Keratinocyte (primary cell): ENCODE measurements around the gene ZNF396. TPM values are rescaled to one million over a fixed set of nuclear protein-coding genes. Genes with fewer than 3 reads are reported as not detected.

Source experiments
- DNase-seq: peaks from one replicate; pipeline ENCODE4 v3.0.0-alpha.2; 2011; ENCODE audit warnings: low read depth, missing footprints, low spot score
- FAIRE-seq: peaks from 2 replicates; lab custom pipeline; 2011; peaks lifted over from hg19 to GRCh38; lab: Jason Lieb, UNC
- H2AFZ ChIP-seq: 2 replicates; pipeline ENCODE4 v1.6.0; 2012; ENCODE audit warnings: low read length, control low read depth, inconsistent platforms; ENCODE audit not compliant: control insufficient read depth
- H3K27ac ChIP-seq: 2 replicates; pipeline ENCODE4 v1.5.1; 2011; ENCODE audit warnings: low read length; ENCODE audit not compliant: control insufficient read depth, insufficient read depth
- H3K27me3 ChIP-seq: 3 replicates; pipeline ENCODE4 v1.6.0; 2011; ENCODE audit warnings: low read length; ENCODE audit not compliant: control insufficient read depth, insufficient read depth; ENCODE audit errors: extremely low read depth
- H3K36me3 ChIP-seq, 2 experiments: 2 replicates in 1 of 2; 3 replicates in 1 of 2; pipeline ENCODE4 v1.5.1; 2011; ENCODE audit warnings: low read length in 2 of 2, mild to moderate bottlenecking in 1 of 2; ENCODE audit not compliant: control insufficient read depth in 2 of 2, insufficient read depth in 2 of 2; ENCODE audit errors: extremely low read depth in 1 of 2
- H3K4me1 ChIP-seq: 3 replicates; pipeline ENCODE4 v1.5.1; 2011; ENCODE audit warnings: low read length; ENCODE audit not compliant: control insufficient read depth, insufficient read depth; ENCODE audit errors: extremely low read depth
- H3K4me2 ChIP-seq: 3 replicates; pipeline ENCODE4 v1.6.0; 2011; ENCODE audit warnings: low read depth, low read length; ENCODE audit not compliant: control insufficient read depth, insufficient read depth; ENCODE audit errors: extremely low read depth
- H3K4me3 ChIP-seq, 3 experiments: fragments of 200-600 bp in 1 of 3; sonication (generic) in 1 of 3; 2 replicates in 2 of 3; 3 replicates in 1 of 3; pipeline ENCODE4 v1.5.1; 2011 to 2016; ENCODE audit warnings: low read length in 3 of 3, mild to moderate bottlenecking in 3 of 3, control low read depth in 2 of 3, inconsistent platforms in 1 of 3, low read depth in 1 of 3, mixed read lengths in 1 of 3, mixed run types in 1 of 3, moderate library complexity in 1 of 3; ENCODE audit not compliant: control insufficient read depth in 2 of 3, insufficient read depth in 2 of 3; ENCODE audit errors: extremely low read depth in 1 of 3
- H3K79me2 ChIP-seq: 2 replicates; pipeline ENCODE4 v1.6.0; 2012; ENCODE audit warnings: low read length; ENCODE audit not compliant: control insufficient read depth, insufficient read depth
- H3K9ac ChIP-seq: 3 replicates; pipeline ENCODE4 v1.6.0; 2011; ENCODE audit warnings: low read length; ENCODE audit not compliant: control insufficient read depth, insufficient read depth; ENCODE audit errors: extremely low read depth
- H3K9me1 ChIP-seq: 3 replicates; pipeline ENCODE4 v1.6.0; 2011; ENCODE audit warnings: low read length; ENCODE audit not compliant: control insufficient read depth, insufficient read depth; ENCODE audit errors: extremely low read depth
- H3K9me3 ChIP-seq: 2 replicates; pipeline ENCODE4 v1.5.1; 2012; ENCODE audit warnings: low read depth, low read length; ENCODE audit not compliant: control insufficient read depth
- H4K20me1 ChIP-seq: 3 replicates; pipeline ENCODE4 v1.6.0; 2011; ENCODE audit warnings: low read length; ENCODE audit not compliant: control insufficient read depth, insufficient read depth; ENCODE audit errors: extremely low read depth
- CTCF ChIP-seq, 3 experiments: IDR thresholded peaks in 1 of 3; conservative IDR thresholded peaks in 1 of 3; optimal IDR thresholded peaks in 1 of 3; 2 replicates in 2 of 3; 3 replicates in 1 of 3; pipeline versions ENCODE3 to v1.5.1; 2011; ENCODE audit warnings: low read length in 3 of 3, mild to moderate bottlenecking in 3 of 3, moderate library complexity in 2 of 3, control low read depth in 1 of 3, inconsistent platforms in 1 of 3; ENCODE audit not compliant: insufficient read depth in 2 of 3; ENCODE audit errors: extremely low read depth in 1 of 3
- EZH2 ChIP-seq: IDR thresholded peaks from one replicate; pipeline ENCODE4 v1.6.1; 2012; ENCODE audit warnings: inconsistent platforms, mild to moderate bottlenecking, low read length, moderate library complexity
- dilution Hi-C: fragments of 300-500 bp; cut with MboI; formaldehyde crosslinking; loops from one replicate; pipeline ENCODE4 v1.7.0; 2020; ENCODE audit warnings: low sequenced_read_pairs; ENCODE audit not compliant: extremely low pct_ligation_motif_present
- polyA plus RNA-seq, 5 experiments: library from polyadenylated mRNA; depleted of rRNA in 3 of 5; stranded (reverse) in 3 of 5; stranded (forward) in 1 of 5; unstranded in 1 of 5; fragments of >200 nt; gene quantifications; 1 replicate in 1 of 5; 2 replicates in 3 of 5; 3 replicates in 1 of 5; pipeline versions ENCODE4 v1.2.1 to v1.2.3, GENCODE V29; 2011 to 2012; ENCODE audit warnings: missing spikeins in 2 of 5, low read depth in 1 of 5, low replicate concordance in 1 of 5

ZNF396 gene
- polyA plus RNA-seq, 1 donor (not counting 4 experiments of a cell fraction or from before 2014, with no cell fraction given), result 0.49 TPM

DNA sequence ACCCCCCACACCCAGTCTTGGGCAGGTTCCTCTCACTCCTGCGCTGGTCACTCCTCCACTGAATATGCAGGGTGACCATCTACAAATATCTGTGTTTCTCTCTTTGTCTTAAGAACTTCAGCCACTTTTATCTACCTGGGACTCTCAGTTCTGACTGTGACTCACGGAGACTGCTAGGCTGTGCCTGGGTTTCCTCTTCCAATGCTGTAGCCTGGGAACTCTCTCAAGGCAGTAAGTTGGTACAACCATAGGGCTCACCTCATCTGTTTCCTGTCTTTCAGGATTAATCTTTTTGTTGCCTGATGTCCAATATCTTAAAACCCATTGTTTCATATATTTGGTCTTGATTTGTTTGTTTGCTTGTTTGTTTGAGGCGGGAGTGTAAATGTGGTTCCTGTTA, 47.2 kb upstream of the ZNF396 start:
- no peak overlapping the region for H3K4me3 ChIP-seq
- no peak overlapping the region for H3K9ac ChIP-seq
- DNase-seq (no peak), FAIRE-seq (peak; percentile 23)
- no peaks in the 10 kb centered on the region for H3K4me1 ChIP-seq
- no peaks in the 10 kb centered on the region for H3K9me1 ChIP-seq
- no peak for TF ChIP-seq CTCF (optimal IDR thresholded peaks at IDR 0.05 in 1 of 3, IDR thresholded peaks at IDR 0.05 in 1 of 3, conservative IDR thresholded peaks at IDR 0.05 in 1 of 3; ENCODE audit: extremely low read depth in 1 of 3, insufficient read depth in 2 of 3, low read length in 3 of 3)
- TF ChIP-seq EZH2, result no peak
- H4K20me1 ChIP-seq, result no peaks in the 10 kb centered on the region
- dilution Hi-C loops, result no loop called here
- no peaks in the 10 kb centered on the region for H3K79me2 ChIP-seq
- H3K4me2 ChIP-seq, result no peak overlapping the region
- no peaks in the 10 kb centered on the region for H3K9me3 ChIP-seq
- H3K36me3 ChIP-seq, result no peaks in the 10 kb centered on the region
- no peaks in the 10 kb centered on the region for H3K27me3 ChIP-seq
- H2AFZ ChIP-seq, result no peak overlapping the region
- H3K27ac ChIP-seq, result no peak overlapping the region

DNA sequence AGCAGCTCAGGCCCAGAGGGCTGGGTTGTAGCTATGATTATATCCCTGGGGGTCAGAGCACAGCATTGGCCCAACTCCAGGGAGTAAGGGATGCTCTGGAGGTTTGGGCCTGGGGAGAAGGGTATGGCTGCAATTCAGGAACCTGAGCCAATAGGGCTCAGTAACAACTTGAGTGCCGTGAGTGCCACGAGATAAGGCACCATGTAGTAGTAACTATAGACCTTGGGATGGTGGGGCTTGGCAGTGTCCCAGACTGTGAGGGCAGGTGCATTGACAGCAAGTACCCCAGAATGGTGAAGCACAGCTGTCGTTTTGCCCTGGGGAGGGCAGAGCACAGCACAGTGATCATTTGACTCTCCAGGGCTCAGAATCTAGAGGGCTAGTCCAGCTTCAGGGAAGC, 45.1 kb upstream of the ZNF396 start:
- H3K27ac ChIP-seq, result no peak overlapping the region
- H3K9me1 ChIP-seq, result no peaks in the 10 kb centered on the region
- dilution Hi-C loops, result no loop called here
- no peaks in the 10 kb centered on the region for H4K20me1 ChIP-seq
- no peaks in the 10 kb centered on the region for H3K9me3 ChIP-seq
- H3K4me2 ChIP-seq, result no peak overlapping the region
- no peak overlapping the region for H2AFZ ChIP-seq
- no peaks in the 10 kb centered on the region for H3K4me1 ChIP-seq
- H3K79me2 ChIP-seq, result no peaks in the 10 kb centered on the region
- TF ChIP-seq EZH2, result no peak
- TF ChIP-seq CTCF (optimal IDR thresholded peaks at IDR 0.05 in 1 of 3, IDR thresholded peaks at IDR 0.05 in 1 of 3, conservative IDR thresholded peaks at IDR 0.05 in 1 of 3; ENCODE audit: extremely low read depth in 1 of 3, insufficient read depth in 2 of 3, low read length in 3 of 3), result no peak
- no peaks in the 10 kb centered on the region for H3K27me3 ChIP-seq
- no peak overlapping the region for H3K9ac ChIP-seq
- FAIRE-seq, result no peak
- H3K4me3 ChIP-seq, result no peak overlapping the region
- no peak for DNase-seq
- no peaks in the 10 kb centered on the region for H3K36me3 ChIP-seq
